Nephron (organoid): Measurements from ENCODE around the gene CIC.

ENCODE experiments used
- H3K27ac Mint-ChIP-seq, 3 experiments: 2 replicates each; pipeline ENCODE4 v1.8.0; 2020; ENCODE audit warnings: mixed read lengths in 3 of 3, mild to moderate bottlenecking in 2 of 3, moderate library complexity in 1 of 3
- H3K27me3 Mint-ChIP-seq: 2 replicates; pipeline ENCODE4 v1.8.0; 2021; ENCODE audit warnings: low read depth, mild to moderate bottlenecking, moderate library complexity, mixed read lengths
- H3K36me3 Mint-ChIP-seq: 2 replicates; pipeline ENCODE4 v1.8.0; 2020; ENCODE audit warnings: low read depth, mixed read lengths
- H3K4me1 Mint-ChIP-seq: 2 replicates; pipeline ENCODE4 v1.8.0; 2020; ENCODE audit warnings: mixed read lengths
- H3K4me3 Mint-ChIP-seq, 3 experiments: 2 replicates each; pipeline ENCODE4 v1.8.0; 2020; ENCODE audit warnings: mild to moderate bottlenecking in 3 of 3, mixed read lengths in 3 of 3, moderate library complexity in 2 of 3
- H3K9me3 Mint-ChIP-seq: 2 replicates; pipeline ENCODE4 v1.8.0; 2020; ENCODE audit warnings: mixed read lengths
- TF ChIP-seq, protein P1 (sequence below), 3 experiments: fragments of 200-600 bp; sonication (generic); IDR thresholded peaks; one replicate each; pipeline ENCODE4 v1.5.0; 2021; ENCODE audit warnings: antibody characterized with exemption in 3 of 3; ENCODE audit not compliant: unreplicated experiment in 3 of 3

CIC gene

DNA sequence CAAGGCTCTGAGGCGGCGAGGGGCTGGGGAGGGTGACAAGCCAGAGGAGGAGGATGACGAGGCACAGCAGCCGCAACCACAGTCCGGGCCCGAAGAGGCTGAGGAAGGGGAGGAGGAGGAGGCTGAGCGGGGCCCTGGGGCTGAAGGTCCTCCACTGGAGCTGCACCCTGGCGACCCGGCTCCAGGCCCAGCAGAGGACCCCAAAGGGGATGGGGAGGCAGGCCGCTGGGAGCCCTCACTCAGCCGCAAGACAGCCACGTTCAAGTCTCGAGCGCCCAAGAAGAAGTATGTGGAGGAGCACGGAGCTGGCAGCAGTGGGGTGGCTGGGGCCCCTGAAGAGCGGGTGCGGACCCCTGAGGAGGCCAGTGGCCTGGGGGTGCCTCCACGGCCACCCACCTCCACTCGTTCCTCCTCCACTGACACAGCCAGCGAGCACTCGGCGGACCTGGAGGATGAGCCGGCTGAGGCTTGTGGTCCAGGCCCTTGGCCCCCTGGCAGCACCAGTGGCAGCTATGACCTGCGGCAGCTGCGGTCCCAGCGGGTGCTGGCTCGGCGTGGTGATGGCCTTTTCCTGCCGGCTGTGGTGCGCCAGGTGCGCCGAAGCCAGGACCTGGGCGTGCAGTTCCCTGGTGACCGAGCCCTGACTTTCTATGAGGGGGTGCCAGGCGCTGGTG, 2.9 kb downstream of the CIC start:
- Mint-ChIP-seq H3K4me1 (peaks cover 41% of the 10 kb centered on the region), H3K27me3 (no peaks in the 10 kb centered on the region), H3K9me3 (no peaks in the 10 kb centered on the region), H3K36me3 (peaks cover 19% of the 10 kb centered on the region), H3K4me3 (no peak overlapping the region), H3K27ac (no peak overlapping the region)
- TF ChIP-seq, protein P1, sequence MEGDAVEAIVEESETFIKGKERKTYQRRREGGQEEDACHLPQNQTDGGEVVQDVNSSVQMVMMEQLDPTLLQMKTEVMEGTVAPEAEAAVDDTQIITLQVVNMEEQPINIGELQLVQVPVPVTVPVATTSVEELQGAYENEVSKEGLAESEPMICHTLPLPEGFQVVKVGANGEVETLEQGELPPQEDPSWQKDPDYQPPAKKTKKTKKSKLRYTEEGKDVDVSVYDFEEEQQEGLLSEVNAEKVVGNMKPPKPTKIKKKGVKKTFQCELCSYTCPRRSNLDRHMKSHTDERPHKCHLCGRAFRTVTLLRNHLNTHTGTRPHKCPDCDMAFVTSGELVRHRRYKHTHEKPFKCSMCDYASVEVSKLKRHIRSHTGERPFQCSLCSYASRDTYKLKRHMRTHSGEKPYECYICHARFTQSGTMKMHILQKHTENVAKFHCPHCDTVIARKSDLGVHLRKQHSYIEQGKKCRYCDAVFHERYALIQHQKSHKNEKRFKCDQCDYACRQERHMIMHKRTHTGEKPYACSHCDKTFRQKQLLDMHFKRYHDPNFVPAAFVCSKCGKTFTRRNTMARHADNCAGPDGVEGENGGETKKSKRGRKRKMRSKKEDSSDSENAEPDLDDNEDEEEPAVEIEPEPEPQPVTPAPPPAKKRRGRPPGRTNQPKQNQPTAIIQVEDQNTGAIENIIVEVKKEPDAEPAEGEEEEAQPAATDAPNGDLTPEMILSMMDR (IDR thresholded peaks at IDR 0.05; ENCODE audit: unreplicated experiment in 3 of 3): no peak

DNA sequence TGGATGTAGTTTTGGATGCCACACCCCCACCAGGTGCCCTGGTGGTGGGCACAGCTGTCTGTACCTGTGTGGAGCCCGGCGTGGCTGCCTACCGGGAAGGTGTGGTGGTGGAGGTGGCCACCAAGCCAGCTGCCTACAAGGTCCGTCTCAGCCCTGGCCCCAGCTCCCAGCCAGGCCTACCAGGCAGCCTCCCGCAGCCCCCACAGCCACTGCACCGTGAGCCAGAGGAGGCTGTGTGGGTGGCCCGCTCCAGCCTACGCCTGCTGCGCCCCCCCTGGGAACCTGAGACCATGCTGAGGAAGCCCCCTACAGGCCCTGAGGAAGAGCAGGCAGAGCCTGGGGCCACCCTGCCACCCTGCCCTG, 3.5 kb downstream of the CIC start:
- Mint-ChIP-seq H3K4me3 (no peak overlapping the region), H3K36me3 (peaks cover 19% of the 10 kb centered on the region), H3K9me3 (no peaks in the 10 kb centered on the region), H3K27me3 (no peaks in the 10 kb centered on the region), H3K27ac (no peak overlapping the region), H3K4me1 (peaks cover 42% of the 10 kb centered on the region)
- TF ChIP-seq, protein P1 (IDR thresholded peaks at IDR 0.05; ENCODE audit: unreplicated experiment in 3 of 3): no peak

DNA sequence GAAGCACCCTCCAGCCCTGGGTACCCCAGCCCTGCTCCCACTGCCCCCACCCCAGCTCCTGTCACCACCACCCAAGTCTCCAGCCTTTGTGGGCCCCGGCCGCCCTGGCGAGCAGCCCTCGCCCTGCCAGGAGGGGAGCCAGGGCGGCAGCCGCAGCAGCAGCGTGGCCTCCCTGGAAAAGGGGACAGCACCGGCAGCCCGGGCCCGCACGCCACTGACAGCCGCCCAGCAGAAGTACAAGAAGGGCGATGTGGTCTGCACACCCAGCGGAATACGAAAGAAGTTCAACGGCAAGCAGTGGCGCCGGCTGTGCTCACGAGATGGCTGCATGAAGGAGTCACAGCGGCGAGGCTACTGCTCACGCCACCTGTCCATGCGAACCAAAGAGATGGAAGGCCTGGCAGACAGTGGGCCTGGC, 3.9 kb downstream of the CIC start:
- Mint-ChIP-seq H3K27ac (no peak overlapping the region), H3K27me3 (no peaks in the 10 kb centered on the region), H3K36me3 (peaks cover 19% of the 10 kb centered on the region), H3K9me3 (no peaks in the 10 kb centered on the region), H3K4me1 (peaks cover 42% of the 10 kb centered on the region), H3K4me3 (no peak overlapping the region)
- TF ChIP-seq, protein P1 (IDR thresholded peaks at IDR 0.05; ENCODE audit: unreplicated experiment in 3 of 3): no peak

DNA sequence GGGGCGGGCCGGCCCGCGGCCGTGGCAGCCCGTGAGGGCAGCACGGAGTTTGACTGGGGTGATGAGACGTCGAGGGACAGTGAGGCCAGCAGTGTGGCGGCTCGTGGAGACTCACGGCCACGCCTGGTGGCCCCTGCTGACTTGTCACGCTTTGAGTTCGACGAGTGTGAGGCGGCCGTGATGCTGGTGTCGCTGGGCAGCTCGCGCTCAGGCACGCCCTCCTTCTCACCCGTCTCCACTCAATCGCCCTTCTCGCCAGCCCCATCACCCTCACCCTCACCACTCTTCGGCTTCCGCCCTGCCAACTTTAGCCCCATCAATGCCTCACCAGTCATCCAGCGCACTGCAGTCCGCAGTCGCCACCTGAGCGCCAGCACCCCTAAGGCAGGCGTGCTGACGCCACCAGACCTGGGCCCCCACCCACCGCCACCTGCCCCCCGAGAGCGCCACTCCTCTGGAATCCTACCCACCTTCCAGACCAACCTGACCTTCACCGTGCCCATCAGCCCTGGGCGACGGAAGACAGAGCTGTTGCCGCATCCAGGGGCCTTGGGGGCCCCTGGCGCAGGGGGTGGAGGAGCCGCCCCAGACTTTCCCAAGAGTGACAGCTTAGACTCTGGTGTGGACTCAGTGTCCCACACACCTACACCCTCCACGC, 4.5 kb downstream of the CIC start:
- H3K4me3 Mint-ChIP-seq: no peak overlapping the region
- TF ChIP-seq, protein P1 (IDR thresholded peaks at IDR 0.05; ENCODE audit: unreplicated experiment in 3 of 3): no peak
- H3K4me1 Mint-ChIP-seq: peaks cover 46% of the 10 kb centered on the region
- peaks cover 19% of the 10 kb centered on the region for H3K36me3 Mint-ChIP-seq
- no peaks in the 10 kb centered on the region for H3K27me3 Mint-ChIP-seq
- H3K9me3 Mint-ChIP-seq: no peaks in the 10 kb centered on the region
- H3K27ac Mint-ChIP-seq: no peak overlapping the region

DNA sequence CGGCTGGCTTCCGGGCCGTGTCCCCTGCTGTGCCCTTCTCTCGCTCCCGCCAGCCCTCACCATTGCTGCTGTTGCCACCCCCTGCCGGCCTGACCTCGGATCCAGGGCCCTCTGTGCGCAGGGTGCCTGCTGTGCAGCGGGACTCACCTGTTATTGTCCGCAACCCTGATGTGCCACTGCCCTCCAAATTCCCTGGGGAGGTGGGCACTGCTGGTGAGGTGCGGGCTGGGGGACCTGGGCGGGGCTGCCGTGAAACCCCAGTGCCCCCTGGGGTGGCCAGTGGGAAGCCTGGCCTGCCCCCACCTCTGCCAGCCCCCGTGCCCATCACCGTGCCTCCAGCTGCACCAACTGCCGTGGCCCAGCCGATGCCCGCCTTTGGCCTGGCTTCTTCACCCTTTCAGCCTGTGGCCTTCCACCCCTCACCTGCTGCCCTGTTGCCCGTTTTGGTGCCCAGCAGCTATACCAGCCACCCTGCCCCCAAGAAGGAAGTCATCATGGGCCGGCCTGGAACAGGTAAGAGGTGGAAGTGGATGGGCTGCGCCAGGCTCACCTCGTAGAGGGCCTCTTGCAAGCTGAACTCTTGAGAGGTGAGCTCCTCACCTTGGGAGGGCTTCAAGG, 5.1 kb downstream of the CIC start:
- Mint-ChIP-seq H3K4me3 (no peak overlapping the region), H3K9me3 (no peaks in the 10 kb centered on the region), H3K27ac (peak overlapping the region in 1 of 3 experiments; percentile 40), H3K36me3 (peaks cover 19% of the 10 kb centered on the region), H3K4me1 (peaks cover 52% of the 10 kb centered on the region), H3K27me3 (no peaks in the 10 kb centered on the region)
- TF ChIP-seq, protein P1 (IDR thresholded peaks at IDR 0.05; ENCODE audit: unreplicated experiment in 3 of 3): no peak
